GM23248 (cell line): ENCODE results near the gene SGCA. TPM values are rescaled to one million over a fixed set of nuclear protein-coding genes. Genes with fewer than 3 reads are reported as not detected.
A peak's percentile ranks its signal among the peaks of the same experiment; 100 is the strongest.

ENCODE experiments used
- DNase-seq: peaks from one replicate; pipeline ENCODE4 v3.0.0-alpha.2; 2015
- H2AFZ ChIP-seq: fragments of 200-600 bp; sonication (generic); 2 replicates; pipeline ENCODE4 v1.6.1; 2016; ENCODE audit warnings: antibody characterized with exemption
- H3F3A ChIP-seq: fragments of 200-600 bp; sonication (generic); 2 replicates; pipeline ENCODE4 v1.6.1; 2016; ENCODE audit warnings: mild to moderate bottlenecking, antibody characterized with exemption, mixed run types; ENCODE audit not compliant: insufficient read depth
- H3K27ac ChIP-seq: fragments of 200-600 bp; sonication (generic); 2 replicates; pipeline ENCODE4 v1.5.1; 2016; ENCODE audit warnings: mild to moderate bottlenecking
- H3K27me3 ChIP-seq: fragments of 200-600 bp; sonication (generic); replicated peaks from 2 replicates; pipeline ENCODE4 v1.6.1; 2016; ENCODE audit warnings: mild to moderate bottlenecking; ENCODE audit not compliant: insufficient read depth
- H3K36me3 ChIP-seq: fragments of 200-600 bp; sonication (generic); 2 replicates; pipeline ENCODE4 v1.6.1; 2016; ENCODE audit warnings: low read depth, mild to moderate bottlenecking
- H3K4me1 ChIP-seq: fragments of 200-600 bp; sonication (generic); 2 replicates; pipeline ENCODE4 v1.6.1; 2016; ENCODE audit warnings: mild to moderate bottlenecking; ENCODE audit not compliant: insufficient read depth
- H3K4me2 ChIP-seq: fragments of 200-600 bp; sonication (generic); one replicate; pipeline ENCODE4 v1.6.1; 2016; ENCODE audit warnings: mild to moderate bottlenecking; ENCODE audit not compliant: unreplicated experiment
- H3K4me3 ChIP-seq: fragments of 200-600 bp; sonication (generic); 2 replicates; pipeline ENCODE4 v1.5.1; 2016; ENCODE audit warnings: mild to moderate bottlenecking
- H3K79me2 ChIP-seq: fragments of 200-600 bp; sonication (generic); 2 replicates; pipeline ENCODE4 v1.6.1; 2016; ENCODE audit warnings: mild to moderate bottlenecking; ENCODE audit not compliant: insufficient read depth
- H3K9ac ChIP-seq: fragments of 200-600 bp; sonication (generic); 2 replicates; pipeline ENCODE4 v1.6.1; 2016; ENCODE audit warnings: mild to moderate bottlenecking
- H3K9me2 ChIP-seq: fragments of 200-600 bp; sonication (generic); 2 replicates; pipeline ENCODE4 v1.6.1; 2016; ENCODE audit warnings: mixed run types, mild to moderate bottlenecking, moderate library complexity; ENCODE audit not compliant: insufficient read depth
- H3K9me3 ChIP-seq: fragments of 200-600 bp; sonication (generic); one replicate; pipeline ENCODE4 v1.6.1; 2017; ENCODE audit warnings: low read depth
- H4K20me1 ChIP-seq: fragments of 200-600 bp; sonication (generic); 2 replicates; pipeline ENCODE4 v1.6.0; 2016; ENCODE audit not compliant: insufficient read depth
- EZH2 ChIP-seq: fragments of 200-600 bp; sonication (generic); IDR thresholded peaks from 2 replicates; pipeline ENCODE4 v1.6.1; 2018; ENCODE audit warnings: antibody characterized with exemption, mild to moderate bottlenecking; ENCODE audit not compliant: insufficient read depth, poor library complexity, severe bottlenecking
- EZH2phosphoT487 ChIP-seq: fragments of 200-600 bp; sonication (generic); IDR thresholded peaks from 2 replicates; pipeline ENCODE4 v1.6.1; 2018; ENCODE audit warnings: antibody characterized with exemption, moderate library complexity, mild to moderate bottlenecking, low read depth; ENCODE audit not compliant: insufficient read depth
- WGBS, 2 experiments: methylation state at CpG; one replicate each; pipeline ENCODE4 v1.1.6; 2015 to 2017; ENCODE audit warnings: low lambda C conversion rate in 2 of 2, low coverage in 1 of 2; ENCODE audit errors: missing lambda C conversion rate in 2 of 2; 5-methylcytosine and 5-hydroxymethylcytosine counted together
- in situ Hi-C: fragments of 300-500 bp; cut with MboI; formaldehyde crosslinking; loops from 2 replicates; pipeline ENCODE4 v1.15.0; 2020
- polyA plus RNA-seq: library from polyadenylated mRNA; unstranded; fragments of >200 nt; fragmentation: Nextera tagmentation; extraction: Ambion mirVana; gene quantifications from 2 replicates; pipeline ENCODE4 v1.2.1, GENCODE V29; 2016
- total RNA-seq: library from RNA; depleted of rRNA; stranded (reverse); fragments of >200 nt; shearing (Covaris generic); gene quantifications from 2 replicates; pipeline ENCODE4 v1.2.3, GENCODE V29; 2014

SGCA gene
- total and polyA plus RNA-seq, 2 experiments from 2014 or later = 1.8 TPM; not detected in 1

GRCh38 chr17:50130559-50131305 is 35.1 kb upstream of the SGCA start:
- H3K27me3 ChIP-seq = no peaks in the 10 kb centered on the region
- peaks cover 30% of the 10 kb centered on the region; the same call in 1 of the 2 replicates for H3F3A ChIP-seq
- H3K9me3 ChIP-seq = no peaks in the 10 kb centered on the region
- H3K36me3 ChIP-seq = no peaks in the 10 kb centered on the region
- no peak overlapping the region for H3K9ac ChIP-seq
- no peak overlapping the region for H3K27ac ChIP-seq
- no peaks in the 10 kb centered on the region for H4K20me1 ChIP-seq
- no peaks in the 10 kb centered on the region for H3K79me2 ChIP-seq
- H2AFZ ChIP-seq = no peak overlapping the region
- peak overlapping the region; percentile 71 for H3K4me3 ChIP-seq
- H3K9me2 ChIP-seq = no peaks in the 10 kb centered on the region
- in situ Hi-C loops = no loop called here
- WGBS, 2 experiments = 80 to 84% methylated on average over 15 to 19 of the region's 19 CpGs
- peaks cover 22% of the 10 kb centered on the region for H3K4me1 ChIP-seq
- no peak overlapping the region for H3K4me2 ChIP-seq
- TF ChIP-seq EZH2 = no peak
- TF ChIP-seq EZH2phosphoT487 = no peak
- no peak for DNase-seq

- Histone ChIP-seq H3K9me3 (no peaks in the 10 kb centered on the region), H3K4me2 (no peak overlapping the region), H3K9ac (no peak overlapping the region), H2AFZ (no peak overlapping the region), H4K20me1 (no peaks in the 10 kb centered on the region), H3K9me2 (no peaks in the 10 kb centered on the region), H3K79me2 (no peaks in the 10 kb centered on the region), H3K4me3 (no peak overlapping the region), H3K4me1 (peaks cover 22% of the 10 kb centered on the region), H3F3A (peaks cover 33% of the 10 kb centered on the region; the same call in 1 of the 2 replicates), H3K27ac (no peak overlapping the region), H3K27me3 (no peaks in the 10 kb centered on the region), H3K36me3 (no peaks in the 10 kb centered on the region)
- no peak for DNase-seq
- TF ChIP-seq EZH2phosphoT487 = no peak
- no peak for TF ChIP-seq EZH2
- in situ Hi-C loops = no loop called here
- WGBS, 2 experiments = 82 to 88% methylated on average over 6 of the region's 6 CpGs
Observed at GRCh38 chr17:50132104-50132794, 33.6 kb upstream of the SGCA start.

DNA sequence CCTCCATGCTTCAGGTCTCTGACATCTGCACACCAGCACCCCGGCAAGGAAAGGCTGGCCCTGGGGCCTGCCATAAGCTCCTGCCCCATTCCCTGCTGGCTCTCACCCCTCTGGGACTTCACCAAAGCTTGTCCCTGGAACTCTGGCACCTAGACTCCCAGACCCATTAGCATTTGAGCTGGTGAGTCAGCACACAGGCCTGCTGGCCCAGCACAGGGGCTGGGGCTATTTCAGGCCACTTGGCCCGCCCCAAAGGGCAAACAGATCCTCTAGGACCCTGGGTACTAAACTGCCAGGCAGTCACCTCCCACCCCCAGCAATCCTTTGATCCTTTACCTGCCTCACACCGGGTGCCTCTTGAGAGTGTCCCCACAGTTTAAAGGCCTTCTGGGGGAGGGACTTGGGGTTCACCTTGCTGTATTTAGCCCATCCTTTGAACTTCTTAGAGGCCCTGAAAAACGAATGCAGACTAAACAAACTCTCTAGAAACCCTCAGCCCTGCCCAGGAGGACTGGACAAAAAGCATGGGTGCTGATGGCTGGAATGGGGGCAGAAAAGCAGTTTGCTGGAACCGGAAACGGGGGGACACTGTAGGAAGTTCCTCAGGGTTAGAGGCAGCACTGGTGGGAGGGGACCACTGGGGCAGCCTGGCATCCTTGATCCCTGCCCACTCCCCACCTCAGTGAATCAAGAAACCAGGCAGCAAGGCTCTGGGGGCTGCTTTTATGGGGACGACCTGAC is 32.6 kb upstream of the SGCA start:
- Histone ChIP-seq H3K36me3 (peaks cover 3% of the 10 kb centered on the region; the same call in 1 of the 2 replicates), H3K79me2 (no peaks in the 10 kb centered on the region), H3K4me3 (no peak overlapping the region), H3K4me2 (no peak overlapping the region), H3K9me2 (no peaks in the 10 kb centered on the region), H2AFZ (no peak overlapping the region), H3F3A (peaks cover 34% of the 10 kb centered on the region; the same call in 1 of the 2 replicates), H4K20me1 (no peaks in the 10 kb centered on the region), H3K4me1 (peaks cover 22% of the 10 kb centered on the region), H3K27ac (peak overlapping the region; percentile 44), H3K9ac (no peak overlapping the region), H3K27me3 (no peaks in the 10 kb centered on the region), H3K9me3 (no peaks in the 10 kb centered on the region)
- DNase-seq = peak; percentile 82
- TF ChIP-seq EZH2 = no peak
- no peak for TF ChIP-seq EZH2phosphoT487
- in situ Hi-C loops = no loop called here
- WGBS, 2 experiments = 22 to 27% methylated on average over 7 of the region's 7 CpGs

GRCh38 chr17:50133769-50134099 is 32.1 kb upstream of the SGCA start:
- Histone ChIP-seq H3F3A (peaks cover 34% of the 10 kb centered on the region; the same call in 1 of the 2 replicates), H3K9me2 (no peaks in the 10 kb centered on the region), H3K27ac (peak overlapping the region; percentile 44), H3K4me3 (no peak overlapping the region), H3K36me3 (peaks cover 8% of the 10 kb centered on the region), H3K79me2 (peaks cover 3% of the 10 kb centered on the region; the same call in 1 of the 2 replicates), H3K4me1 (peaks cover 22% of the 10 kb centered on the region), H2AFZ (no peak overlapping the region), H3K4me2 (no peak overlapping the region), H3K27me3 (no peaks in the 10 kb centered on the region), H4K20me1 (no peaks in the 10 kb centered on the region), H3K9ac (peak overlapping the region; percentile 36; the same call in 1 of the 2 replicates), H3K9me3 (no peaks in the 10 kb centered on the region)
- TF ChIP-seq EZH2phosphoT487 (no peak), EZH2 (no peak)
- in situ Hi-C loops = no loop called here
- peak; percentile 39 for DNase-seq
- 21 to 22% methylated on average over 13 to 16 of the region's 16 CpGs for WGBS, 2 experiments
